HG03439 (cell line): ENCODE measurements around the gene EMB.
"Not testable (repeated sequence)": the region's sequence is repeated elsewhere in the genome, so short reads cannot be mapped to it uniquely, and the experiment has no call there.

Experiments used
- ATAC-seq: cut with Tn5 transposase; IDR thresholded peaks from one replicate; pipeline ENCODE4 v1.9.1; 2021; ENCODE audit warnings: mild to moderate bottlenecking, moderate library complexity; ENCODE audit not compliant: unreplicated experiment

The EMB gene

DNA sequence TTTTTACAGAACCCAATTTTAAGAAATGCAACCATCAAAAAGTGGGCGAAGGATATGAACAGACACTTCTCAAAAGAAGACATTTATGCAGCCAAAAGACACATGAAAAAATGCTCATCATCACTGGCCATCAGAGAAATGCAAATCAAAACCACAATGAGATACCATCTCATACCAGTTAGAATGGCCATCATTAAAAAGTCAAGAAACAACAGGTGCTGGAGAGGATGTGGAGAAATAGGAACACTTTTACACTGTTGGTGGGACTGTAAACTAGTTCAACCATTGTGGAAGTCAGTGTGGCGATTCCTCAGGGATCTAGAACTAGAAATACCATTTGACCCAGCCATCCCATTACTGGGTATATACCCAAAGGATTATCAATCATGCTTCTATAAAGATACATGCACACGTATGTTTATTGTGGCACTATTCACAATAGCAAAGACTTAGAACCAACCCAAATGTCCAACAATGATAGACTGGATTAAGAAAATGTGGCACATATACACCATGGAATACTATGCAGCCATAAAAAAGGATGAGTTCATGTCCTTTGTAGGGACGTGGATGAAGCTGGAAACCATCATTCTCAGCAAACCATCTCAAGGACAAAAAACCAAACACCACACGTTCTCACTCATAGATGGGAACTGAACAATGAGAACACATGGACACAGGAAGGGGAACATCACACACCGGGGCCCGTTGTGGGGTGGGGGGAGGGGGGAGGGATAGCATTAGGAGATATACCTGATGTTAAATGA lies 19.7 kb downstream of the EMB start:
- ATAC-seq: not testable (repeated sequence)

DNA sequence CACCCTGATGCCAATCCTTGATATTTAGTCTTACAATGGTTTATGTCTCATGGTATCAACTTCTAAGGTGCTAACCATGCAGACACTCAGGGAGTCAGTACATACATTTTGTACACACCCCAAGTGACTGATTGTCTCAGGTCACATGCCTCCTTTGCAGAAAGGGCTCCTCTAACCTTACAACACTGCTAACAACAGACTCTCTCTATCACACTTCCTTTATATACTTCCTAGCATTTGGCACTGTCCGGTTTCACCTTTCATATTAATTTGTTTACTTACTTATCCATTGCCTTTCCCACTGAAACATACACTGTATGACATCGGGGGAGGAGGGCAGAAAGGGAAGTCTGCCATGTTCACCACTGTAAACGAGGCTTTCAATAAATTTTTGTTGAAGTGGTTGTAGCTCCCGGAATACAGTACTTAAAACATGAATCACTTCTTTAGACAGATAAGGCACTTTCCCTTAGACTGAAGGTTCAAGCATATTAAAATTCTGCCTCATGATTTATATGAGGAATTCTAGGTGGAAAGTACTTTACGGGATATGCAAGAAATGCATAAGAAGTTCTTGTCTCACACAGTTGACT lies 20.6 kb downstream of the EMB start:
- ATAC-seq: no peak

GRCh38 chr5:50419656-50420055 lies 21.4 kb downstream of the EMB start:
- ATAC-seq: not testable (repeated sequence)

DNA sequence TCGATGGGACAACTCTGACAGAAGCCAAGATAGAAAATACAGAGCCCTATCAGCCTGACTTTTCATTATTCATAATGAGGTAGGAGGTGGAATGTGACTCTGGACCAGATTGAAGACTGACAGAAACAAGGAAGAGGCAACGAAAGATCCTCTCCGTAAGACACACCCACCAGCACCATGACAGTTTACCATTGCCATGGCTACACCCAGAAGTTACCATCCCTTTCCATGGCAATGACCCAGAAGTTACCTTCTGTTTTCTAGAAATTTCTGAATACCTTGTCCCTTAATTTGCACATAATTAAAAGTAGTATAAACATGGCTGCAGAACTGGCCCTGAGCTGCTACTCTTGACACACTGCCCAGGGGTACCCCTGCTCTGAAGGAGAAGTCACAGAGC lies 24.5 kb downstream of the EMB start:
- ATAC-seq: not testable (repeated sequence)

DNA sequence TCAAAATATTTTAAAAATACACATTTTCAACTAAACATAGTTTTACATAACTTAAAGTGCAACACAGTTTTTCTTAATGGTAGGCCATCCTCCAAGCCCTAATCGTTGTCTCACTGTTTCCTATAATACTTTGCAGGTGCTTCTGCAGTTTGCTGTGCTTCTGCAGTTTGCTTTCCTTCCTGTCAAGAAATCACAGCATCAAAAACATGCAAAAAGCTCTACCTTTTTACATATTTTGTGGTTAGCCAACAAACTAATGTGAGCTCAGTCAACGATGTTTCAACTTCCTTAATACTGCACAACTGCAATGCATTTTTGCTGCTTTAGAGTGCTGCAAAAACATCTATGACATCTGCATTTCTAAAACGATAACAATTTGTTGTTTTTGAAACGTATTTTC lies 25.2 kb downstream of the EMB start:
- no peak for ATAC-seq

DNA sequence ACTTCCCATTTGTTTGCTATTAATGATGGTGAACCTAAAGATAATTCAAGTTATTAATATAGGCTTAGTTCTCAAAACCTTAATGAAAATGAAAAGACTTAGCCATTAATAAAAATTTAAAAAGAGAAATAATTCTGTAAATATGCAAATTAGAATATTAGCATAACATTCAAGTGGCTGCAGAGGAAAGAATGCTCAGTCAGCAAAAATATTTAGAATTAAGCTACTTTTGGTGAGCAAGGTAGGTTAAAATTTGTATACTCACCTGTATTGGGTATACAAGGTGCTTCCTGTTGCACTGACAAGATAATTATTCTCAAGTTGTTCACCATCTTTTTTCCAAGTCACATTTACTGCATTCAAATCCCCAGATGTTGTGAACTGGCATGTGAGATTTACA lies 30.2 kb downstream of the EMB start:
- ATAC-seq: not testable (repeated sequence)

GRCh38 chr5:50406877-50407276 lies 34.2 kb downstream of the EMB start:
- no peak for ATAC-seq

DNA sequence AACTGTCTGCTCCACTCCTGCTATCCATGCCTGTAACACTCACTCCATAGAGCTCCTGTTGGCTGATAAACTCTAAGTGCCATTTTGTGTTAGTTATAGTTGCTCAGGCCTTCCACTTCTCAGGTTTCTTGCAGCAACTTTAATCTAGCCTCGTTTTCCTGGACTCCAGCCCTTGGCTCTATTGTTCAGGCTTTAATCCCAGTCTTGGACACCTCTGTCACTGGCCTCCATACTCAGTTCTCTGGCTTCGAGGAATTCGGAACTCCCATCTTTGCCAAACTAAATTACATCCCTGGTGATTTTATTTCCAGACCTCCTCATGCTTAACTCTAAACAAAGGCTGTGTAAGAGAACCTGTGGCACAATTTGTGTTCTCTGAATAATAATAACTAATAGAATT lies 39.8 kb downstream of the EMB start:
- ATAC-seq: no peak

DNA sequence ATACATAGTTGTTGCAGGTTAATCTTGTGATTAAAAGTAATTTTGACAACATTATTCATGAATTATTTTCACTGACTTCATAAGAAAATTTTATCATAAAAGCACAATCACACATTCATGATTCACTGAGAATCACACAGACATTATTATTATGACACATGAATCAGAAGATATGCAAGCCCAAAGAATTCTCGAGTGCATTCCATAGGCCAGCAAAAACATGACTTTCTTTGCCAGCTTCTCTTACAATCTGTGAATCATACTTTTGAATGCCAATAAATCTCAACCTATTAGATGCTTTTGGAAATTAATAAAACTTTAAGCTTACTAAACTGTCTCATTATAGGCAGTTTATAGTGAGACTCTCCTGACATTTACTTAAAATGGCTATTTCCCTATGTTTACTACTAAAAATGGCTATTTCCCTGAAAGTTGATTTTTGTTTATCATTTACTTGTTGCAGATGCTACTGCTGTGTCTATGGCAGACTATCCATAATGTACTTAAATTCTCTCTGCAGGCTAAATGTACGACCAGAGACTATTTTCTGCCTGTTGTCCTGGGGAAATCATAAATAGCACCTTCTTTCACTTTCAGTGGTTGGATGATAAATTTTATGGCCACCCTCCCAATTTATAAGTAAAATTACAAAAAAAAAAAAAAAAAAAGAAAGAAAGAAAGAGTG lies 47.0 kb downstream of the EMB start:
- ATAC-seq: not testable (repeated sequence)

GRCh38 chr5:50392289-50392688 lies 48.8 kb downstream of the EMB start:
- not testable (repeated sequence) for ATAC-seq

DNA sequence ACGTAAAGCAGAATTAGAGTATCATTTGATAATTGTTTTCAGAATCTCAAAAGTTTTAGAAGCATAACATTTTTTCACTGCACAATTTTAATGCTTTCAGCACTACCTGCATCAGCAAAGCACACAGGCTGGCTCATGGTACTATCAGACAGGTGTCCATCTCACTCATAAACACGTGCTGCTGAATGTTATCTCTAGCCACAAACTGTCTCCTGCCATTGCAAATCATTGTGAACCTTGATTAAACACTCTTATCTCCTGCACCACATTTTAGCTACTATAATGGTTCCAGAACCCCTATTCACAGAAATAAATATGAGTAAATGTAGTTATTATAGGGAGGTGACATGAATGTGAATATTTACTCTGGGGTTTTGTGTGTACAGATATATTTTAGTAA lies 56.7 kb downstream of the EMB start:
- not testable (repeated sequence) for ATAC-seq

DNA sequence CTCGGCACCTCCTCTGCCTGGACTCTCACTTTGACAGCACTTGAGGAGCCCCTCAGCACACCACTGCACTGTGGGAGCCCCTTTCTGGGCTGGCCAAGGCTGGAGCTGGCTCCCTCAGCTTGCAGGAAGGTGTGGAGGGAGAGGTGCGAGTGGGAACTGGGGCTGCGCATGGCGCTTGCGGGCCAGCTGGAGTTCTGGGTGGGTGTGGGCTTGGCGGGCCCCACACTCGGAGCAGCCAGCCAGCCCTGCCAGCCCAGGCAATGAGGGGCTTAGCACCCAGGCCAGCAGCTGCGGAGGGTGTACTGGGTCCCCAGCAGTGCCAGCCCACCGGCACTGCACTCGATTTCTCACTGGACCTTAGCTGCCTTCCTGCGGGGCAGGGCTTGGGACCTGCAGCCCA lies 64.4 kb downstream of the EMB start:
- ATAC-seq: not testable (repeated sequence)

GRCh38 chr5:50369287-50370033 lies 71.6 kb downstream of the EMB start:
- not testable (repeated sequence) for ATAC-seq

DNA sequence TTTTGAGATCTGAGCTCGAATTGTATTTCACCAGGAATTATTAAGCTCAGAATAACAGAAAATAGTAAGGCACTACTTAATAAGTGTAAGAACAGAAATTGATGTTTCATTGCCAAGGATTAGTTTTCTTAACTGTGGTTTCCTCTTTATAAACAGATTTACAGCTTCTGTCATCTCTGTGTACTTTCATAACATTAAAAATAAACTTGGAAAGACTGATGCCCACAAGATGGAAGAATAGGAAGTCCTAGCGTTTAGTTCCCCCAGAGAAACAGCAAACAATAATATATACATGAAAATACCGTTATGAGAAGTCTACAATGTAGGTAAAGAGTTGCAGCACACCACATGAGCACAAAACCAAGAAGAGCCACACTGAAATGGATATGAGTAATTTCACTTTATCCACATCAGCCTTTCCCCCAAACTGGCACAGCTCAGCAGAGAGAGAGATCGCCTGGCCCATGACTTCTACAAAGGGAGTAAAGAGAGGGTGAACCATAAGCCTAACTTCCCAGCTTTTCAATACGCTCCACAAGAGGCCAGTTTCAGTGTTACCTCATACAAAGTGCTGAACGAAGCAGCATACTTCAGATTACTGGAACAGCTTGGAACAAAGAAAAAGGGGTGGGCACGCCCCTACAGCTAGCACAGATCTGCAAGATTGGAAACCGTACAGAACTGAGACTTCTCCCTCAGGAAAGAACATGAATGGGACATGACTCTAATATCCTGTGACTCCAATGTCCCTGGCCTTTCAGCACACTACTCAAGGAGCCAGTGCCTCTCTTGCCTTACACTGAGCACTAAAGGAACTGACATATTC lies 75.4 kb downstream of the EMB start:
- ATAC-seq: no peak

- not testable (repeated sequence) for ATAC-seq
These were observed 76.4 kb downstream of the EMB start for GRCh38 chr5:50364535-50365309.

GRCh38 chr5:50359187-50359586 lies 81.9 kb downstream of the EMB start:
- no peak for ATAC-seq

DNA sequence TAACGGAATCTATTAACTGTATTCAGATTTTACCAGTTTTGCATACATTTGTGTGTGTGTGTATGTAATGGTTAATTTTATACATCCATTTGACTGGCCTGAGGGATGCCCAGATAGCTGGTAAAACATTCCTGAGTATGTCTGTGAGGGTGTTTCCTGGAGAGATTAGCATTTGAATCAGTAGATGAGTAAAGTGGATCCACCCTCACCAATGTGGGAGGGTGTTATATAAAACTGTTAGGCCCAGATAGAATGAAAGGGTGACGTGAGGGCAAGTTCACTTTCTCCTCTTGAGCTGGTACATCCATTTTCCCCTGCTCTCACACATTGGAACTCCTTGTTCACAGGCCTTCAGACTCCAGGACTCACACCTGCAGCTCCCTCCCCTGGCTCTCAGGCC lies 88.7 kb downstream of the EMB start:
- ATAC-seq: no peak
